ENCODE results near the gene CA5A.
A peak's percentile ranks its signal among the peaks of the same experiment; 100 is the strongest.
"Not testable (repeated sequence)": the region's sequence is repeated elsewhere in the genome, so short reads cannot be mapped to it uniquely, and the experiment has no call there.

CA5A gene

GRCh38 chr16:87946596-87947347, 10.4 kb upstream of the CA5A start:
- no peak for DNase-seq

- peak; percentile 1 for DNase-seq
These were observed 9.2 kb upstream of the CA5A start for GRCh38 chr16:87945351-87946042.

- no peak for DNase-seq
These were observed 6.4 kb upstream of the CA5A start for GRCh38 chr16:87942680-87943079.

GRCh38 chr16:87939562-87940423, 3.5 kb upstream of the CA5A start:
- no peak for DNase-seq

- no peak for DNase-seq
These were observed 2.2 kb upstream of the CA5A start for GRCh38 chr16:87938412-87938949.

- DNase-seq: not testable (repeated sequence)
These were observed 858 bp upstream of the CA5A start for GRCh38 chr16:87937231-87937542.

- not testable (repeated sequence) for DNase-seq
These were observed 334 bp downstream of the CA5A start for GRCh38 chr16:87936016-87936374.

GRCh38 chr16:87934752-87935425, 1.4 kb downstream of the CA5A start:
- not testable (repeated sequence) for DNase-seq

GRCh38 chr16:87933140-87933495, 3.2 kb downstream of the CA5A start:
- no peak for DNase-seq

- DNase-seq: not testable (repeated sequence)
These were observed 3.7 kb downstream of the CA5A start for GRCh38 chr16:87932475-87933139.

- no peak for DNase-seq
These were observed 4.8 kb downstream of the CA5A start for GRCh38 chr16:87931504-87931903.

GRCh38 chr16:87930456-87930855, 5.9 kb downstream of the CA5A start:
- no peak for DNase-seq

GRCh38 chr16:87929986-87930385, 6.3 kb downstream of the CA5A start:
- no peak for DNase-seq

- no peak for DNase-seq
These were observed 9.2 kb downstream of the CA5A start for GRCh38 chr16:87927195-87927562.

GRCh38 chr16:87926246-87927194, 9.8 kb downstream of the CA5A start:
- DNase-seq: no peak

GRCh38 chr16:87924811-87925670, 11.3 kb downstream of the CA5A start:
- DNase-seq: no peak

GRCh38 chr16:87924041-87924810, 12.1 kb downstream of the CA5A start:
- DNase-seq: no peak

GRCh38 chr16:87922250-87922871, 14.0 kb downstream of the CA5A start:
- DNase-seq: no peak

- DNase-seq: no peak
These were observed 15.0 kb downstream of the CA5A start for GRCh38 chr16:87921236-87921773.

All from NCI-H1048 (cell line).